H1 (cell line): Measurements from ENCODE around the gene R3HCC1L. TPM values are rescaled to one million over a fixed set of nuclear protein-coding genes. Genes with fewer than 3 reads are reported as not detected.

Source experiments
- BCL11A ChIP-seq, 2 experiments: IDR thresholded peaks; one replicate each; pipeline ENCODE4 v1.6.1; 2011; ENCODE audit warnings: low read depth in 2 of 2, low read length in 2 of 2, mild to moderate bottlenecking in 2 of 2
- CBX5 ChIP-seq: fragments of 300-800, 300-1000 bp; sonication (generic); IDR thresholded peaks from 2 replicates; pipeline ENCODE4 v1.7.1; 2016; ENCODE audit warnings: antibody characterized with exemption, low read length, low read depth
- CHD7 ChIP-seq: fragments of 300-600 bp; sonication (generic); IDR thresholded peaks from 2 replicates; pipeline ENCODE4 v1.7.1; 2012; ENCODE audit warnings: low read length, moderate library complexity, mild to moderate bottlenecking, inconsistent platforms; ENCODE audit not compliant: insufficient replicate concordance
- GTF2F1 ChIP-seq: IDR thresholded peaks from 2 replicates; pipeline ENCODE4 v1.6.1; 2012; ENCODE audit warnings: low read depth, low read length, improper control_type of control experiment, borderline replicate concordance
- KDM1A ChIP-seq: fragments of 200-600, 300-600 bp; sonication (generic); IDR thresholded peaks from 2 replicates; pipeline ENCODE4 v1.7.1; 2016; ENCODE audit warnings: mild to moderate bottlenecking, low read length, borderline replicate concordance
- KDM4A ChIP-seq: IDR thresholded peaks from one replicate; pipeline ENCODE4 v1.7.1; 2012; ENCODE audit warnings: low read depth, mild to moderate bottlenecking, moderate library complexity, low read length, inconsistent platforms; ENCODE audit not compliant: severe bottlenecking
- POU5F1 ChIP-seq: IDR thresholded peaks from 2 replicates; pipeline ENCODE4 v1.6.1; 2011; ENCODE audit warnings: low read depth, mild to moderate bottlenecking, low read length, moderate library complexity
- RAD21 ChIP-seq, 2 experiments: IDR thresholded peaks in 1 of 2; conservative IDR thresholded peaks in 1 of 2; 2 replicates each; pipeline ENCODE4 v1.6.1; 2011; ENCODE audit warnings: low read depth in 2 of 2, low read length in 2 of 2, improper control_type of control experiment in 1 of 2, inconsistent platforms in 1 of 2, mild to moderate bottlenecking in 1 of 2, moderate library complexity in 1 of 2
- SP1 ChIP-seq: IDR thresholded peaks from 2 replicates; pipeline ENCODE4 v1.6.1; 2011; ENCODE audit warnings: low read depth, low read length
- TAF1 ChIP-seq: IDR thresholded peaks from 2 replicates; pipeline ENCODE4 v1.6.1; 2011; ENCODE audit warnings: mild to moderate bottlenecking, low read depth, low read length
- polyA plus RNA-seq, 7 experiments: library from polyadenylated mRNA; depleted of rRNA in 3 of 7; stranded (reverse) in 5 of 7; unstranded in 2 of 7; fragments of >200 nt in 5 of 7; fragments of 200-250 nt in 2 of 7; gene quantifications; 1 replicate in 5 of 7; 2 replicates in 1 of 7; 4 replicates in 1 of 7; pipeline versions ENCODE4 v1.2.1 to v1.2.3, GENCODE V29; 2011 to 2013; ENCODE audit warnings: missing spikeins in 2 of 7, mixed read lengths in 2 of 7
- total RNA-seq: library from RNA; stranded (reverse); fragmentation: NEBNext Ultra II Directional; extraction: Animal tissue kit (Norgen Biotek cat#: 25700); gene quantifications from 2 replicates; pipeline ENCODE4 v1.2.1, GENCODE V29; 2021
- TF ChIP-seq, protein P1 (sequence below): IDR thresholded peaks from 2 replicates; pipeline ENCODE4 v1.6.1; 2012; ENCODE audit warnings: inconsistent platforms

R3HCC1L gene
- total and polyA plus RNA-seq, 2 of the 8 experiments (the other 6 are each of a cell fraction or from before 2014, with no cell fraction given): 6.9 to 13.9 TPM

GRCh38 chr10:98240524-98240923 is 106.1 kb downstream of the R3HCC1L start (continued):
- TF ChIP-seq CHD7: no peak
- TF ChIP-seq KDM1A: no peak
- no peak for TF ChIP-seq RAD21 (IDR thresholded peaks at IDR 0.05 in 1 of 2, conservative IDR thresholded peaks at IDR 0.05 in 1 of 2; ENCODE audit: low read depth in 2 of 2, low read length in 2 of 2)
- no peak for TF ChIP-seq SP1
- TF ChIP-seq KDM4A: no peak
- TF ChIP-seq BCL11A (IDR thresholded peaks at IDR 0.05; ENCODE audit: low read depth in 2 of 2, low read length in 2 of 2): no peak
- no peak for TF ChIP-seq POU5F1
- TF ChIP-seq, protein P1, sequence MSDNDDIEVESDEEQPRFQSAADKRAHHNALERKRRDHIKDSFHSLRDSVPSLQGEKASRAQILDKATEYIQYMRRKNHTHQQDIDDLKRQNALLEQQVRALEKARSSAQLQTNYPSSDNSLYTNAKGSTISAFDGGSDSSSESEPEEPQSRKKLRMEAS: no peak
- no peak for TF ChIP-seq TAF1
- no peak for TF ChIP-seq GTF2F1
- no peak for TF ChIP-seq CBX5
